GM19193 (cell line): ENCODE results near the gene WNT8B.

Experiments
- POLR2A ChIP-seq: IDR thresholded peaks from 4 replicates; pipeline ENCODE4 v1.6.1; 2011; ENCODE audit not compliant: insufficient read depth, insufficient read length; ENCODE audit errors: extremely low read depth

WNT8B gene, protein sequence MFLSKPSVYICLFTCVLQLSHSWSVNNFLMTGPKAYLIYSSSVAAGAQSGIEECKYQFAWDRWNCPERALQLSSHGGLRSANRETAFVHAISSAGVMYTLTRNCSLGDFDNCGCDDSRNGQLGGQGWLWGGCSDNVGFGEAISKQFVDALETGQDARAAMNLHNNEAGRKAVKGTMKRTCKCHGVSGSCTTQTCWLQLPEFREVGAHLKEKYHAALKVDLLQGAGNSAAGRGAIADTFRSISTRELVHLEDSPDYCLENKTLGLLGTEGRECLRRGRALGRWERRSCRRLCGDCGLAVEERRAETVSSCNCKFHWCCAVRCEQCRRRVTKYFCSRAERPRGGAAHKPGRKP

DNA sequence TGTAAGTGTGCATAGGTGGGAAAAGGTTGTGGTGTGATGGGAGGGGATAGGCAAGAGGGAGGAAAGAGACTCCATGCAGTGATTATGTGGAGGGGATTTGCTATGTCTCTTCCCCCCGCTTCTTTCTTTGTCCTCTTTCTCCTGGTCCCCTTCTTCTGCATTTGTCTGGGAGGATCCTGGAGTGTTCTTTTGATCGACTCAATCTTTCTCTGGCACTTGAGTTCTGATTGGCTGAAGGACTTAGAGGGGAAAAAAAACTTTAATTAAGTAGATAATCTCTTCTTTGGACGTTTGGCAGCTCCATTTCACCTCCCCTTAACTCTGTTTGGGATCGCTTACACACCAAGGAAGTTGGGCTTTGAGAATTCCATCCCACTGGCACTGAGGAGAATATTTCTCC is at the start of gene WNT8B:
Gene WNT8B (plus strand): TSS at position 301 of the 400 bp plus-strand sequence. CDS start 160 bp downstream, outside the sequence.
- no peak for TF ChIP-seq POLR2A

DNA sequence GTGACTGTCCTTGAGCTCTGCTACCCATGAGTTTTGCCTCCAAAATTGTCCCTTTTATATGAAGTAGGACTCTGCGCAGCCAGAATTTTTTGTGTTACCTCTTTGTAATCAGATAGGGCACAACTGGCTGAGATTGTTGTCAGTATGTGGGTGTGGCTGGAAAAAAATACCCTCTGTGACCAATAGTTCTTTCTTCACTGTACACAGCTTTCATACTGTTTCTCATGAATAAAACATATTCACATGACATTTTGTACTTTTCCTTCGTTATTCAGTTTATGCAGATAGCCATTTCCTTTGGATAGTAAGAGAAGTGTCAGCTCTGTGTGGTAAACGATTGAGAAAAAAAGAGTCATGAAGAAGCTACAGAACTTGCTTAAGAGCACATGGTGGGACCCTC is 49.6 kb upstream of the WNT8B start:
- TF ChIP-seq POLR2A, result no peak

DNA sequence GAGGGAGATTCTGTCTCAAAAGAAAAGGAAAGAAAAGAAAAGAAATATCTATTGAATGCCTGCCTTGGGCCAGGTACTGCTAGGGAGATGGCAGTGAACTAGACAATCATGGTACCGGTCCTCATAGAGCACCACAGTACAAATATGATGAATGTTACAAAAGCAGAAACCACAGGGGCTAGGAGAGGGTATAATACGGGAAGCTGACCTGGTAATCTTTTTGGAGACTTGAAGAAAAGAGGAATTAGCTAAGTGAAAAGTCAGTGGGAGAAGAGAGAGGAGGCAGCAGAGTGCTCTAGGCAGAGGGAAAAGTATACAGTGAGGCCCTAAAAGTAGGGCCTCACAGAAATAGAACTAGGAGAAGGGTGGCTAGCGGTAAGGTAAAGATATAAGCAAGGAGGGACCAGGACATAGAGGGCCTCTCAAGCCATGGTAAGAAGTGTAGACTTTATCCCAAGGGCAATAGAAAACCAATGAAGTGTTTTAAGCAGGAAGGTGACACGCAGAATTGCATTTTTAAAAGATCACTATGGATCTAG is 42.8 kb upstream of the WNT8B start:
- TF ChIP-seq POLR2A, result no peak

DNA sequence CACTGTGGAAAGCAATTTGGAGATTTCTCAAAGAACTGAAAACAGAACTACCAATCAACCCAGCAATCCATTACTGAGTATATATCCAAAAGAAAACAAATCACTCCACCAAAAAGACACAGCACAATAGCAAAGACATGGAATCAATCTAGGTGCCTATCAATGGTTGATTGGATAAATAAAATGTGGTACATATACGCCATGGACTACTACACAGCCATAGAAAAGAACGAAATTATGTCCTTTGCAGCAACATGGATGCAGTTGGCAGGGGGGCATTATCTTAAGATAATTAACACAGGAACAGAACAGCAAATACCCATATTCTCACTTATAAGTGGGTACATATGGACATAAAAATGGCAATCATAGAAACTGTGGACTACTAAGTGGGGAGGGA is 35.4 kb upstream of the WNT8B start:
- no peak for TF ChIP-seq POLR2A

DNA sequence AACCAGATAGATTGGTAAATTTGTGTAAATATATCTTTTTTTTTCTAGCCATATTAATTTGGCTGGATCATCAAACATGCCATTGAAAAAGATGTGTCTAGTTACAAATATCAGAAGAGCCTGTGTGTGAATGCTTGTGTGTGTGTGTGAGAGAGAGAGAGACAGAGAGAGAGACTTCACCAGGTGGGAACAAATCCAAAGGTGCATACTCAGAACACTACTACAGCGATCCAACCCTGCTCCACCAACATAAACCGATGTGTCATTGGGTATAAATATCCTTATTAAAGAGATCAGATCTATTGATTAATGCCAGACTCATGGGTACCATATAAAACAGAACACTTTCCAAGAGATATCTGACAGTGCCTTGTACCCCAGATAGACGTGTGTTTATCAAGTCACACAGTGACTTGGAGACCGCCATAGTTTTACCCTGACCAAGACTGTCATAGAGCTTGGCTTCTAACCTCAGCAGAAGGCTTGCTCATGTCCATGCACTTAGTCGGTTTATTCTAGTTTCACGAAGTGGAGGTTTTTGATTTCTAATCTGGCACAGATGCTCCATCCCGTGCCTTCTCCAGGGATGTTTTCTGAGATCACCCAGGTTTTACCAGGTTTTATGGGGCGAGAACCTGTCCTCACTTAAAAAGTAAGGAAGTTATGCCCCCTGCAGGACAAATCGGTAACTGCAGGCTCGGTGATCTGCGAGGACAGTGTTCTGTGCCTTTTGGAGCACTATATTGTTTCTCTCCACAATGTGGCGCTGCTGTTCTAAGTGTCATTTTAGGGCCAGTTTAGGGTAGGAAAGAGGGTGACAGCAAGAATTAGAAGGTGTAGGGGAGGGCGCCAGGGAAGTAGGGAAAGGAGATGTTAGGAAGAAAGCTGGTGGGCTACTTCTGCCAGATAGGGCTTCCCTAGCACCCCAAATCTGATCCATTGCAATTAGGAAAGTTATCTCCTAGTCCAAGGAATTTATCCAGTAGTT is 29.3 kb upstream of the WNT8B start:
- TF ChIP-seq POLR2A, result no peak

DNA sequence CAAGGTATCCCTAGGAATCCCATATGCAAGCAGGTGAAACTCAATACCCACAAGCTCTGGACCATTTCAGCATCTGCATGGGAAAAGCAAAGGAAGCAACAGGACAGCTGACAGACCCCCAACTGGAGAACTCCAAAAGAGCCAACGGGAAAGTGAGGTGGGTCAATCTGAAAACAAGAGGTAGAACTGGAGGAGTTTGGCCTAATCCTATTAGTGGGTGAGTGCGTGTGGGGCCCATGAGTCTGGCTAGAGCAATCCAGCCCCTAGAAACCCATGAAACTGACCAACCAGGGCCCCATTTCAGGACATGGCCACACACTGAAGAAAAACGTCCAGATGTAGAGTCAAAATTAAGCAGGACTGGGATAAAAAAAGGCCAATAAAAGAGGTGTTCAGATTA is 26.6 kb upstream of the WNT8B start:
- no peak for TF ChIP-seq POLR2A

DNA sequence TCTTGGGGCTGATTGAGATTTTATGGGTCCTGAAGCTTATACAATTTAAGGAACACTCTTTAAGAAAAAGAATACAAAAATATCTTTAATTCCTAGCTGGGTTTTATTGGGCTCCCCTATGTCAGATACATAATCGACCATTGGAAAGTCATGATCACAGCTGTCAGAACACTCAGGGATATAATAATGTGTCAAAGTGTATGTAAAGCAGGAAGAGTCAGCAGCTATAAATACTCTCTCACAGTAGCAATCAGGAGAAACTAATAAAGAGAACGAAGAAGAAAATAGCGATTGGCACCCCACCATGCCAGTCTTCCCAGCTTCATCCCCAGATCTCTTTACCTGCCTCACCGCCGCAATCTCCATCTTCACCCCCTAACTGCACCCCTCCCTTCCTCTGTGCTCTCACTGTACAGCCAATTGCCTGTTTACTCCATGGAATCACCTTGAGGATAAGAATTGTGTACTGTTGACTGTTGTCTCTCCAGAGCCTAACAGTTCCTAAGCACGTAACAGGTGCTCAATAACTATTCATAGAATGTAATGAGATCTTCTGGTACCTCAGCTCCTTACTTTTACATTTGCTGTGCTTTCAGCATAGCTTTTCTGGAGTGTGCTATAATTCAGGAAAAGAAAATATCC is 24.0 kb upstream of the WNT8B start:
- TF ChIP-seq POLR2A, result no peak

DNA sequence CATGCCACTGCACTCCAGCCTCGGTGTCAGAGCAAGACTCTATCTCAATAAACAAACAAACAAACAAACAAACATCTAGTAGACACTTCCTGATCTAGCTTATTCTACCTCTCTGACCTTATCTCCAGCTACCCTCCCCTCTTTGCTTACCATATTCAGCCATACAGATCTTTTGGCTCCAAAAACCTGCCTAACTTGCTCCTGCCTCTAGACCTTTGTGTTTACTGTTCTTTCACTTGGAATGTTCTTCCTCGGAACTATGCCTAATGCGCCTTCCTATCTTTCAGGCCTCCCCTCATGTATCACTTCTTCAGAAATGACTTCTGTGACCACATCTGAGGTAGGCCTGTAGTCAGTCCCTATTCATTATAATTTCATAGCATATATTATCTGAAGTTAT is 20.3 kb upstream of the WNT8B start:
- TF ChIP-seq POLR2A, result no peak

DNA sequence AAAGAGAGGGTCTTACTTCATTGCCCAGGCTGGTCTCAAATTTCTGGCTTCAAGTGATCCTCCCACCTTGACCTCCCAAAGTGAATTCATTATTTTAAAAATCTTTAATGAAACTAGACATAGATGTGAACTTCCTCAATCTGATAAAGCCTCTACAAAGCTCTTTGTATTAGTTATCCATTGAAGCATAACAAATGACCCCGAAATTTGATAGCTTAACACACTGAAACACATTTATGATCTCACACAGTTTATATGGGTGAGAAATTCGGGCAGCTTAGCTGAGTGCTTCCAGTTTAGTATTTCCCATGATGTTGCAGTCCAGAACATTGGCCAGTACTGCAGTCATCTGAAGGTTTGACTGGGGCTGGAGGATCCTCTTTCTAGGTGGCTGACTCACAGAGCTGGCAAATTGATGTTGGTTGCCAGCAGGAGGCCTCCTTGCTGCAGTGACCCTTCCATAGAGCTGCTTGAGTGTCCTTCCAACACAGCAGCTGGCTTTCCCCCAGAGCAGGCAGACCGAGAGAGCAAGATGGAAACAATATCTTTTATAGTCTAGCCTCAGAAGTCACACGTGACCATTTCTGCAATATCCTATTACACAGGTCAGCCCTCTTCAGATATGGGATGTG is 16.6 kb upstream of the WNT8B start:
- TF ChIP-seq POLR2A, result no peak

DNA sequence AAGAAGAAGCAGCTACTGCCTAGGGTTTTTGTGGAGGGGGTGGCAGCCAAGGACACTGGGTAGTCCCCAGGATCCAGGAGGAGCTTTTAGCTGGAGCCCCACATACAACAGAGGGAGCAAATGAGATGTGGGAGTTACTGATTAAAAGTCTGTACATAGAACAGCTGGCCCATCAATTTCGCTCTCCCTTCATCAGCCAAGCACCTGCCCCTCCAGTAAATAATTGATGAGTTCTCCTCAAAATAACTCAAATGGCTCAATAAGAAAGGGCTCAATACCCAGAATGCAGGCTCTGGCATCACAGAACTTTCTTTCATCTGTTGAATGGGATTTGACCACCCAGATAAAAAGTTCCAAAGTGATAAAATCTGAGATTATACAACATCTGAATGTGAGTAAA is 15.1 kb upstream of the WNT8B start:
- TF ChIP-seq POLR2A, result no peak

DNA sequence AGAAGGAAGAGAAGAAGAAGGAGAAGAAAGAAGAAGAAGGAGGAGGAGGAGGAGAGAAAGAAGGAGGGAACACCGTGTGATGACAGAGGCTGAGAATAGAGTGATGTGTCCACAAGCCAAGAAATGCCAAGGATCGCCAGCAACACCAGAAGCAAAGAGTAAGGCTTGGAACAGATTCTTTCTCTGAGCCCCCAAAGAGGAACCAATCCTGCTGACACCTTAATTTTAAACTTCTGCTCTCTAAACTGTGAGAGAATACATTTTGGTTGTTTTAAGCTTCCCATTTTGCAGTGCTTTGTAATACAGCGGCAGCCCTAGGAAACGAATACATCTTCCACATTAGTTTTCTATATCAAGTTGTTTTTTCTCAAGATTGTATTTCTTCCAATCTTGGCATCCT is 13.9 kb upstream of the WNT8B start:
- no peak for TF ChIP-seq POLR2A

DNA sequence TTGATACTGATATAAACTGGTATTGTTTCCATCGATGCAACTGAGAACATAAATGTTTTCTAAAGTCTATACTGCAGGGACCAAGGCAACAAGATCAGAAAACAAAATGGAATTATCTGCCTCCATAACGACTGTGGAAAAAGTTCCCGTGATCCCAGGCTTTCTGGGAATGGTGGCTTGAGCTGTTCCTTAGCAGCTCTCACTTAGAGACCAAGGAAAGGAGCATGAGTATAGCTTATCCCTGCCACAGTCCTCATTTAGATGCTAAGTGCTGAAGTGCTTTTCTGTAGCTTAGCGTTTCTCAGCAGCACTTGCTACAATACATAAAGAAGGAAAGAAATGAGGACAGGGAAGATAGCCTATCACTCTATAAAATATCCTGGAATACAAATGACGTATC is 5.5 kb downstream of the WNT8B start:
- TF ChIP-seq POLR2A, result no peak

DNA sequence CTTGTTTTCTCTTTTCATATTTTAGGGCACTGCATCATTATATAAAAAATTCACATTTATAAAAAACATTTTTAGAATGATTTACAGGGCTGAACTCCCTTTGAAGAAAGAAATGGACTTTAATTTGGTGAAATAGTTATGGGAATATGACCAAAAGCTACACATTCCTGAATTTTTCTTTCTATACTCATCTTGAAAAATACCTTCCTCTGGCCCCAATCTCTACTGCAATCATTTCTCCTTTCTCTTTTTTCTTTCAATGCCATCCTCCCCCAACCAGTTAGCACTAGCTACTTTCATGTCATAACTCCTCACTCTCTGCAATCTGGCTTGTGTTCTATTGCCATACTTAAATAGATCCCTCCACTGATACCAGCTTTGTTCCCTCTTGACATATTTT is 6.2 kb downstream of the WNT8B start:
- TF ChIP-seq POLR2A, result no peak

DNA sequence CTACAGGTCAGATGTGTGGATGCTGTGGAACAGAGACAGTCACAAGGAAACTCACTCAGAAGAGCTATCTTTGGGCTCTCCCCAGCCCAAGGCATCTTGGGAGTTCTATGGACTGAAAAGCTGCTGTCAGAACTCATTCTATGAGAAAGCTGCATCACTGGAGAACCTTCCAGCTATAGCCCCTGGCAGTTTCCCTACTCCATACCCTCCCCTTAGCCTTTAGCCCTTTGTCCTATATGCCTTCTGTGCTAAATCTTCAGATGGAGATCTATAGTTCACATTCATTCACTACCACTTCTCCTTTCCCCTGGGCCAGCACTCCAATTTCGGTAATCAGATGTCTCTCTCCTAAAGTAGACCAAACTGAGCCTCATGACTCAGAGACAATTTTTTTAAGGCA is 6.9 kb downstream of the WNT8B start:
- TF ChIP-seq POLR2A, result no peak
